KBM-7 (cell line): ENCODE results near the gene KIF17.
"Not testable (repeated sequence)": the region's sequence is repeated elsewhere in the genome, so short reads cannot be mapped to it uniquely, and the experiment has no call there.

ENCODE experiments used
- DNase-seq: peaks from one replicate; pipeline ENCODE4 v3.0.0-alpha.2; 2015
- in situ Hi-C: fragments of 300-500 bp; cut with MboI; formaldehyde crosslinking; loops from 2 replicates; pipeline ENCODE4 v1.14.3; 2020; ENCODE audit warnings: low sequenced_read_pairs, low pct_unique_long_range_greater_than_20kb, mixed read lengths

KIF17 gene

GRCh38 chr1:20698195-20698910, 19.5 kb downstream of the KIF17 start:
- DNase-seq: no peak
- in situ Hi-C loops: no loop called here

- no peak for DNase-seq
- in situ Hi-C loops: no loop called here
Measured at GRCh38 chr1:20697563-20697962, 20.2 kb downstream of the KIF17 start.

GRCh38 chr1:20696397-20697333, 21.1 kb downstream of the KIF17 start:
- DNase-seq: peak; percentile 92
- in situ Hi-C loops: no loop called here

- DNase-seq: no peak
- in situ Hi-C loops: no loop called here
Measured at GRCh38 chr1:20695515-20695914, 22.3 kb downstream of the KIF17 start.

- in situ Hi-C loops: no loop called here
- DNase-seq: no peak
Measured at GRCh38 chr1:20693623-20694022, 24.2 kb downstream of the KIF17 start.

GRCh38 chr1:20691872-20692271, 25.9 kb downstream of the KIF17 start:
- DNase-seq: no peak
- in situ Hi-C loops: no loop called here

GRCh38 chr1:20689645-20690056, 28.2 kb downstream of the KIF17 start:
- in situ Hi-C loops: no loop called here
- no peak for DNase-seq

GRCh38 chr1:20686883-20687725, 30.7 kb downstream of the KIF17 start:
- no peak for DNase-seq
- in situ Hi-C loops: no loop called here

GRCh38 chr1:20685741-20686140, 32.1 kb downstream of the KIF17 start:
- DNase-seq: no peak
- in situ Hi-C loops: no loop called here

GRCh38 chr1:20685099-20685662, 32.6 kb downstream of the KIF17 start:
- peak; percentile 50 for DNase-seq
- in situ Hi-C loops: no loop called here

GRCh38 chr1:20684651-20685050, 33.2 kb downstream of the KIF17 start:
- no peak for DNase-seq
- in situ Hi-C loops: no loop called here

- in situ Hi-C loops: no loop called here
- DNase-seq: no peak
Measured at GRCh38 chr1:20684050-20684620, 33.7 kb downstream of the KIF17 start.

GRCh38 chr1:20683614-20684013, 34.2 kb downstream of the KIF17 start:
- no peak for DNase-seq
- in situ Hi-C loops: no loop called here

- no peak for DNase-seq
- in situ Hi-C loops: no loop called here
Measured at GRCh38 chr1:20682571-20683236, 35.1 kb downstream of the KIF17 start.

GRCh38 chr1:20681999-20682398, 35.8 kb downstream of the KIF17 start:
- in situ Hi-C loops: no loop called here
- DNase-seq: no peak

GRCh38 chr1:20680269-20680668, 37.5 kb downstream of the KIF17 start:
- in situ Hi-C loops: no loop called here

GRCh38 chr1:20678599-20678998, 39.2 kb downstream of the KIF17 start:
- peak; percentile 24 for DNase-seq
- in situ Hi-C loops: no loop called here

More at GRCh38 chr1:20680269-20680668, 37.5 kb downstream of the KIF17 start:
- no peak for DNase-seq

GRCh38 chr1:20673626-20674025, 44.2 kb downstream of the KIF17 start:
- DNase-seq: not testable (repeated sequence)
- in situ Hi-C loops: loop anchor here (25.0 kb wide), 1 partner anchor 761 kb away; the partner anchor contains the start of gene PLA2G2E
